Gastroesophageal sphincter (tissue), 3 donors: ENCODE data around the gene CXCL6.

Experiments used
- POLR2A ChIP-seq, 2 donors: fragments of 450-650 bp; IDR thresholded peaks; one replicate each; pipeline ENCODE4 v1.6.1; 2017; ENCODE audit warnings: antibody characterized with exemption in 2 of 2, mild to moderate bottlenecking in 2 of 2, moderate library complexity in 1 of 2
- POLR2AphosphoS5 ChIP-seq: sonication (generic); formaldehyde crosslinking; IDR thresholded peaks from one replicate; pipeline ENCODE4 v1.6.1; 2017; ENCODE audit warnings: antibody characterized with exemption
- TF ChIP-seq, protein P1 (sequence below), 4 experiments: fragments of 200-600 bp in 2 of 4; fragments of 450-650 bp in 2 of 4; sonication (generic) in 1 of 4; IDR thresholded peaks; one replicate each; pipeline ENCODE4 v1.5.1; 2017 to 2019; ENCODE audit warnings: antibody characterized with exemption in 4 of 4, mild to moderate bottlenecking in 2 of 4, moderate library complexity in 2 of 4

DNA sequence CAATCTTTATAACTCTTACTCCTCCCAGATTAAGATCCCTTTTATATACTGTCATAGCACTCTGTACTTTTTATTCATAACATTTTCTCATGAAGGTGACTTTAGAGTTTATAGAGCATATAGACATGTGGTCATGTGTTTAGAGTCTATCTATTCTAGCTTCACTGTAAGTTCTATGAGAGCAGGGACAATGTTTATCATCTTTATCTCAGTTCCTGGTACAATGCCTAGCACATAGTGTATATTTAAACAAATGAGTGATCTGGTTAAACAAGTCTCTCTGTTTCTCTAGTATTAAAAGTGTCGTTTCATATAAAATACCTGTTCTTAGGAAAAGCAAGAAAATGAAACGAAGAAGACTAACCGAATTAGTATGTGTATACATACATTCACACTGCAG is 3.2 kb downstream of the CXCL6 start:
- TF ChIP-seq, protein P1, sequence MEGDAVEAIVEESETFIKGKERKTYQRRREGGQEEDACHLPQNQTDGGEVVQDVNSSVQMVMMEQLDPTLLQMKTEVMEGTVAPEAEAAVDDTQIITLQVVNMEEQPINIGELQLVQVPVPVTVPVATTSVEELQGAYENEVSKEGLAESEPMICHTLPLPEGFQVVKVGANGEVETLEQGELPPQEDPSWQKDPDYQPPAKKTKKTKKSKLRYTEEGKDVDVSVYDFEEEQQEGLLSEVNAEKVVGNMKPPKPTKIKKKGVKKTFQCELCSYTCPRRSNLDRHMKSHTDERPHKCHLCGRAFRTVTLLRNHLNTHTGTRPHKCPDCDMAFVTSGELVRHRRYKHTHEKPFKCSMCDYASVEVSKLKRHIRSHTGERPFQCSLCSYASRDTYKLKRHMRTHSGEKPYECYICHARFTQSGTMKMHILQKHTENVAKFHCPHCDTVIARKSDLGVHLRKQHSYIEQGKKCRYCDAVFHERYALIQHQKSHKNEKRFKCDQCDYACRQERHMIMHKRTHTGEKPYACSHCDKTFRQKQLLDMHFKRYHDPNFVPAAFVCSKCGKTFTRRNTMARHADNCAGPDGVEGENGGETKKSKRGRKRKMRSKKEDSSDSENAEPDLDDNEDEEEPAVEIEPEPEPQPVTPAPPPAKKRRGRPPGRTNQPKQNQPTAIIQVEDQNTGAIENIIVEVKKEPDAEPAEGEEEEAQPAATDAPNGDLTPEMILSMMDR (IDR thresholded peaks at IDR 0.05) = no peak
- TF ChIP-seq POLR2AphosphoS5 = no peak
- no peak for TF ChIP-seq POLR2A (IDR thresholded peaks at IDR 0.05)
